GM12892 (cell line): ENCODE data around the gene UCHL1.

Experiments
- DNase-seq: peaks from one replicate; pipeline ENCODE4 v3.0.0; 2011; ENCODE audit not compliant: insufficient read length
- FAIRE-seq: peaks from 2 replicates; lab custom pipeline; 2011; peaks lifted over from hg19 to GRCh38; lab: Jason Lieb, UNC
- POLR2A ChIP-seq: IDR thresholded peaks from 2 replicates; pipeline ENCODE4 v1.6.1; 2011; ENCODE audit warnings: low read depth, low read length, control low read depth
- POLR2AphosphoS5 ChIP-seq: IDR thresholded peaks from 2 replicates; pipeline ENCODE4 v1.6.1; 2011; ENCODE audit warnings: low read depth, low read length, control low read depth
- TAF1 ChIP-seq: IDR thresholded peaks from 2 replicates; pipeline ENCODE4 v1.6.1; 2011; ENCODE audit warnings: low read depth, mild to moderate bottlenecking, control low read depth, low read length, borderline replicate concordance

Gene UCHL1

GRCh38 chr4:41216294-41217019 is 40.3 kb upstream of the UCHL1 start:
- peak; percentile 78 for TF ChIP-seq POLR2A
- TF ChIP-seq TAF1, result no peak
- peak; percentile 80 for TF ChIP-seq POLR2AphosphoS5
- peak; percentile 79 for FAIRE-seq
- DNase-seq, result peak; percentile 73

GRCh38 chr4:41217020-41217333 is 39.8 kb upstream of the UCHL1 start:
- no peak for TF ChIP-seq POLR2A
- no peak for TF ChIP-seq POLR2AphosphoS5
- TF ChIP-seq TAF1, result no peak
- FAIRE-seq (no peak), DNase-seq (no peak)

GRCh38 chr4:41217374-41217773 is 39.4 kb upstream of the UCHL1 start:
- TF ChIP-seq TAF1 (no peak), POLR2A (no peak), POLR2AphosphoS5 (no peak)
- DNase-seq (no peak), FAIRE-seq (no peak)

- TF ChIP-seq POLR2AphosphoS5, result no peak
- no peak for TF ChIP-seq POLR2A
- TF ChIP-seq TAF1, result no peak
- FAIRE-seq (peak; percentile 40), DNase-seq (no peak)
Measured at GRCh38 chr4:41218703-41219102, 38.0 kb upstream of the UCHL1 start.

GRCh38 chr4:41219421-41219950 is 37.2 kb upstream of the UCHL1 start:
- FAIRE-seq, result no peak
- TF ChIP-seq TAF1, result no peak
- no peak for TF ChIP-seq POLR2AphosphoS5
- no peak for TF ChIP-seq POLR2A
- no peak for DNase-seq

- FAIRE-seq (peak; percentile 21), DNase-seq (no peak)
- TF ChIP-seq POLR2AphosphoS5 (no peak), TAF1 (no peak), POLR2A (no peak)
Measured at GRCh38 chr4:41221850-41222645, 34.7 kb upstream of the UCHL1 start.

- DNase-seq, result no peak
- FAIRE-seq, result no peak
- TF ChIP-seq POLR2AphosphoS5 (no peak), TAF1 (no peak), POLR2A (no peak)
Measured at GRCh38 chr4:41227902-41228301, 28.8 kb upstream of the UCHL1 start.

GRCh38 chr4:41232406-41232805 is 24.3 kb upstream of the UCHL1 start:
- DNase-seq (no peak), FAIRE-seq (no peak)
- TF ChIP-seq TAF1, result no peak

GRCh38 chr4:41232856-41233255 is 23.9 kb upstream of the UCHL1 start:
- no peak for DNase-seq
- TF ChIP-seq POLR2AphosphoS5, result no peak
- no peak for FAIRE-seq

GRCh38 chr4:41236032-41236431 is 20.7 kb upstream of the UCHL1 start:
- FAIRE-seq, result no peak
- TF ChIP-seq POLR2A (no peak), POLR2AphosphoS5 (no peak), TAF1 (no peak)
- DNase-seq, result no peak

GRCh38 chr4:41236508-41236907 is 20.2 kb upstream of the UCHL1 start:
- DNase-seq, result no peak
- TF ChIP-seq POLR2A (no peak), TAF1 (no peak), POLR2AphosphoS5 (no peak)
- no peak for FAIRE-seq

- TF ChIP-seq POLR2A (no peak), TAF1 (no peak), POLR2AphosphoS5 (no peak)
- FAIRE-seq (no peak), DNase-seq (no peak)
Measured at GRCh38 chr4:41241919-41242318, 14.8 kb upstream of the UCHL1 start.
